Measurements from ENCODE around the gene CBLL1.

- TF ChIP-seq EP300 (IDR thresholded peaks at IDR 0.05; ENCODE audit: low read depth in 2 of 2, low read length in 2 of 2) = no peak
- no peak for TF ChIP-seq EP300 (CRISPR knock-in tag; IDR thresholded peaks at IDR 0.05; ENCODE audit: borderline replicate concordance)
- no peak for TF ChIP-seq CTCF (CRISPR knock-in tag; IDR thresholded peaks at IDR 0.05)
- no peak for TF ChIP-seq PPARG (CRISPR knock-in tag; conservative IDR thresholded peaks at IDR 0.05)
- no peak for TF ChIP-seq CENPBD1 (CRISPR knock-in tag; IDR thresholded peaks at IDR 0.05; ENCODE audit: borderline replicate concordance, low read depth)
- TF ChIP-seq TAF1 (CRISPR knock-in tag; IDR thresholded peaks at IDR 0.05) = no peak
- TF ChIP-seq SP1 (IDR thresholded peaks at IDR 0.05) = no peak
- TF ChIP-seq SP1 (CRISPR knock-in tag; IDR thresholded peaks at IDR 0.05) = no peak
- no peak for TF ChIP-seq TCF7L2 (IDR thresholded peaks at IDR 0.05; ENCODE audit: low read depth, low read length)
Observed at GRCh38 chr7:107723255-107723654, 20.7 kb upstream of the CBLL1 start.

All from HepG2 (cell line).